NCI-H2081 (cell line): ENCODE data around the gene LBH.

Source experiments
- DNase-seq, 2 experiments: peaks; one replicate each; lab custom pipeline; 2025; lab: John Stamatoyannopoulos, UW

The LBH gene

GRCh38 chr2:30276455-30276911, 45.1 kb downstream of the LBH start:
- no peak for DNase-seq

- no peak for DNase-seq
Observed at GRCh38 chr2:30277582-30277981, 46.2 kb downstream of the LBH start.

GRCh38 chr2:30278419-30278818, 47.1 kb downstream of the LBH start:
- DNase-seq: no peak

GRCh38 chr2:30280596-30281434, 49.5 kb downstream of the LBH start:
- DNase-seq: no peak

- DNase-seq: no peak
Observed at GRCh38 chr2:30282081-30282480, 50.7 kb downstream of the LBH start.

GRCh38 chr2:30282721-30283120, 51.4 kb downstream of the LBH start:
- no peak for DNase-seq

- no peak for DNase-seq
Observed at GRCh38 chr2:30283931-30284565, 52.7 kb downstream of the LBH start.

GRCh38 chr2:30285758-30286157, 54.4 kb downstream of the LBH start:
- no peak for DNase-seq

GRCh38 chr2:30287190-30287840, 56.0 kb downstream of the LBH start:
- no peak for DNase-seq

- DNase-seq: no peak
Observed at GRCh38 chr2:30287857-30288513, 56.7 kb downstream of the LBH start.

- DNase-seq: no peak
Observed at GRCh38 chr2:30288561-30288960, 57.2 kb downstream of the LBH start.

- no peak for DNase-seq
Observed at GRCh38 chr2:30293303-30293921, 62.1 kb downstream of the LBH start.

- no peak for DNase-seq
Observed at GRCh38 chr2:30294133-30294532, 62.8 kb downstream of the LBH start.

GRCh38 chr2:30296496-30296895, 65.2 kb downstream of the LBH start:
- no peak for DNase-seq

GRCh38 chr2:30298302-30298701, 67.0 kb downstream of the LBH start:
- DNase-seq: no peak

GRCh38 chr2:30300122-30300455, 68.8 kb downstream of the LBH start:
- no peak for DNase-seq

GRCh38 chr2:30300456-30301221, 69.3 kb downstream of the LBH start:
- DNase-seq: no peak

- DNase-seq: no peak
Observed at GRCh38 chr2:30301551-30301950, 70.2 kb downstream of the LBH start.

GRCh38 chr2:30302566-30302965, 71.2 kb downstream of the LBH start:
- no peak for DNase-seq

GRCh38 chr2:30303095-30303494, 71.8 kb downstream of the LBH start:
- DNase-seq: no peak

- no peak for DNase-seq
Observed at GRCh38 chr2:30305235-30305634, 73.9 kb downstream of the LBH start.
